ENCODE measurements around the gene ADTRP.

ADTRP gene

DNA sequence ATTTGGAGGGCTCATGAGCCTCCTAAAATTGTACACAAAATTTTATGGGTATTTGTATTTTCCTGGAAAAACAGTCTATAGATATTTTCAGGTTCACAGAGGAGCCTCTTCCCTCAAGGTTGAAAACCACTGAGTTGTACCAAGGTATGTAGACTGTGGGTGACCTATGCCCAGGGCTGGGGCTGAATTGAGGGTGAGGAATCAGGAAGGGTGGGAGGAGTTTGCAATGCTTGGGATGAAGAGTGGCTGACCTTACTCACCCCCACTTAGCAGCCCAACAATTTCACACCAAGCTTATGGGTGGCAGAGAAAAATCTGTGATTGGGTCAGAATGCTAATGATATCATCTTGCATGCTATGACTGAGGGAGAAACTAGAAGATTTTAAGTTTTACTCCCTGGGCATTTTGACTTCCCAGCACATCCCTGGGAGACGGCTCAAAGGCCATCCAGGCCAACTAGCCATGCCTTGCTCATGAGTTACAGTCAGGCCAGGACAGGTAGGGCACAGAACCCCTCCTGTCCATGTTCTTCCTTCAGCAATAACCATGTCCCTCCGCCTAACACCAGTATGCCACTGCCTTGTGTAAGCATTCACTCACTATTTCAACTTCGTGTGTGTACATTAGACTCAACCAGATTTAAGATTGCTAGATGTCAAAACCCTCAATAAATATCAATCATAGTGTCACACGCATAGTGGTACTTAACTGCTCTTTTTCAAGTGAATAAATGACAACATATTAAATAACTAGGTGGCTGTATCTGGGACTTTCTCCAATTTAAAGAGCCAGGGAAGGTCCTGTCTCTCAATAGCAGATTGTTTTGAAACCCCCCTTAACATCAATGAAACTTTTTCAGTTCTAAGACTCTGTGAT, 16.6 kb downstream of the ADTRP start:
- intact Hi-C loops (cut with DNase I), result no loop called here
- DNase-seq, result no peak

DNA sequence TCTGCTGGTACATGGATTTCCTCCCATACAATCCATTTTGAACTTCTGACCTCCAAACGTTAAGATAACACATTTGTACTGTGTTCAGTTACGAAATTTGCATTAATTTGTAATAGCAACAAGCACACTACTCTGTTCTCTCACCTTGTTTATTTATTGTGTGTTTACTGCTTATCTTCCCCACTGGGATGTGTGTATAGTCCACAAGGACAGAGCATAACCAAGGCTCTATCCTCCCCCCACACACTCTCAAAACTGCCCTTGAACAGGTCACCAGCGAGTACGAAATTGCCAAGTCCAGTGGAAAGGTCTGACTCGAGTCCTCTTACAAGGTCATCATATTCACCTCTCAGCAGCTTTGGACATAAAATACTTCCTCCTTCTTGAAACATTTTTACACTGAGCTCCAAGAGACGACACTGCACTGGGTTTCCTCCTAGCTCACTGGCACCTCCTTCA, 18.6 kb downstream of the ADTRP start:
- intact Hi-C loops (cut with DNase I), result no loop called here
- no peak for DNase-seq

DNA sequence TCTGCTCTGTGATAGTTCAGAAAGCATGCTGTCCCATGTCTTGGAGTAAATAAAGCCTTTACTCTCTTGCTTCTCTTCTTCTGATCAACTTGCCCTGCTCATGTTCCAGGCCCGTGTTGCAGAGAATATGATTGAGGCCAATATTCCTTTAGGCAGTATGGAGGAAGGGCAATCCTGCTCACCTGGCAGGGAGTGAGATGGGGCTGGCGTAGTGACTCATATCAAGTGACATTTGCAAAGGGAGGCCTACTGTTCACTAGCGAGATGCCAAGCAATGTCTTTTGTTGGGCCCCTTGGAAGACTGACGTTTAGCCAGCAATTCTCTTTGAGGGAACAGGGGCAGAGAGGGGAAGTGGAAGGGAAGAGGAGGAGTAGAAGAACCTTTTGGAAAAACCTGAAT, 19.7 kb downstream of the ADTRP start:
- DNase-seq, result no peak
- intact Hi-C loops (cut with DNase I), result no loop called here

DNA sequence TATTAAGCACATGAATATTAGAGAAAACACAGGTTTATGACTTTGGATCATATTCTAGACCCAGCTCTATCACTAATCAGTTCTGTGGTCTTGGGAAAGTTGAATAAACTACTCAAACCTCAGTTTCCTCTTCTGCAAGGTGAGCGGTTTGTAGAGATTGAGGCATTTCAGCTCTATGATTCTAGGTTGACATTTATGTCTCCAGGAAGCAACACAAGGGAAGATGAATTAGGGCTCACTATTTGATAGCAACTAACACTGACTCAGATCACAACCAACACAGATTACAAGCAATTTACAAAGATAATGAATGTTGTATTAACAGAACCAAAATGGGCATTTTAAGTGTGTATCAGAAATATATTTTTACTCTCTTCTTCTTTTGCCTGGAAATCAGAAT, 21.9 kb downstream of the ADTRP start:
- intact Hi-C loops (cut with DNase I), result no loop called here
- no peak for DNase-seq

DNA sequence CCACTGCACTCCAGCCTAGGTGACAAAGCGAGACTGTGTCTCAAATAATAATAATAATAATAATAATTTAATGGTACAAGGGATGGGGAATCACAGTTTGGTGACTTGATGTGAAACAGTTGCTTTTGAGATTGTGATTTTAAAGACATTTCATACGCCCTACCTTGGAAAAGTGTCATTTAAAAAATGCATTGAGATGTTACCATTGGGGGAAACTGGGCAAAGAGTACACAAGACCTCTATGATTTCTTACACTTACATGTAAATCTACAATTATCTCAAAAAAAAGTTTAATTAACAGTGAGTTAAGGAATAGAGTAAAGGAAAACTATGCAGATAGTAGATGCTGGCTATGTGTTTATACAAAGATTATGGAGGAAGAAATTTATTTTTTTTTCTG, 22.3 kb downstream of the ADTRP start:
- intact Hi-C loops (cut with DNase I), result no loop called here
- no peak for DNase-seq

DNA sequence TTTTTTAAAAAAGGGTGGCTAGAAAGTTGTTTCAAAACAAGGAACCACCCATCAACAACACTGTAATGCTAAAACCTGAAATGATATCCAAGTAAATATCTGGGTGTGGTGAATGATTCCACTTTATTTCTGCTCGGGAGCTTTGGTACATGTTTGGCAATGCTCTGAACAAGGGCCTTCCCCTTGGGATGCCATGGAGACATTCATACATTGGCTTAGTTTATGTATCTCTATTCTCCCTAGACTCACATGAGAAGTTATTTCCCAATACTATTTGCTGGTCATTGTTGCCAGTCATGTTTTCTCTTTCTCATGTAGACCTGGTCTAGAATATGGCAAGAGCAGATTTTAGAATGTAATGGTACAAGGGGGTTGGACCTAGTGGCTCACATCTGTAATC, 22.9 kb downstream of the ADTRP start:
- intact Hi-C loops (cut with DNase I), result no loop called here
- DNase-seq, result no peak

DNA sequence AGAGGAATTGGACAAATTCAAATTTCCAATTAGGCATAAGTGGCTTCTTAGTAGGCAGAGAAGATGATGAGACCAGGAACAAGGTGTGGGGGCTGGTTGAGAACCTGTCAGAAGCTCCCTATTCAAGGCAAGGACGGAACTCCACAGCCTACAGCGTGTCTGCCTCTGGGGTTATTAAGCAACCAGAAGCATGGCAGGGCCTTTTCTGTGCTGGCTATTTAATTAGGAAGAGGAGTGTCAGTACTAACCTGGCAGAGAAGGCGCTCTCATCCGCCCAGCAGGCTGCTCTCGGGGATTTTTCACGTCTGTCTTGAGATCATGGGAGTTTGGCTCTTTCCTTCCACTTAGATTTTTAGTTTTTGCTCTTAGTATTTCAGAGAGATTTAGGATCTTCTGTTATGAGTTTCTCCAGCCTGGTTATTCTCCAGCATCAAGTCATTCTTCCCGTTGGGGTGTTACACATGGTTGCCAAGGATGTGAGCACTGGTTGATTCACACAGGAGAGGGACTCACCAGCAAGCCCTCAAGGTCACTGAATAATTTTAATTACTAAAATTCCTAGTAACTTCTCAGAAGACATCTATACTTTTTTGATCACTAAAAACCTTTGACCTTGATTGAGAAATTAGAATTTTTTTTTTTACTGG, 23.9 kb downstream of the ADTRP start:
- DNase-seq, result no peak
- intact Hi-C loops (cut with DNase I), result no loop called here

DNA sequence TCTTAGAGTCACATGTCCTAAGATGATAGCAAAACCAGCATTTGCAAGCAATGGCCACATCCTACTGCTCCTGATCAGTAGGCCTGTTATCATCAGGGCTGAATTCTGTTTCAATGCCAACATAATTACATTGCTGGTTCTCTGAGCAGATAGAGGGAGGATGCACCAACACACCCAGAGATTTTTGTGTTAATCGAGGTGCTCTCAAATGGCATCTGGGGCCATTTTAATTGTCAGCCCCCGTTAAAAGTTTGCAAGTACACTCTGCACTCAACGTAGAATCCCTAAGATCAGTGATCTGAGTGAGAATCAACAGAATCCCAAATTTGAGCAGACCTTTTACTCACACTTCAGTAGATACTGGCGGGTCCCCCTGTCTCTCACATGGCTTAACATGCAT, 24.8 kb downstream of the ADTRP start:
- DNase-seq, result no peak
- intact Hi-C loops (cut with DNase I), result no loop called here

DNA sequence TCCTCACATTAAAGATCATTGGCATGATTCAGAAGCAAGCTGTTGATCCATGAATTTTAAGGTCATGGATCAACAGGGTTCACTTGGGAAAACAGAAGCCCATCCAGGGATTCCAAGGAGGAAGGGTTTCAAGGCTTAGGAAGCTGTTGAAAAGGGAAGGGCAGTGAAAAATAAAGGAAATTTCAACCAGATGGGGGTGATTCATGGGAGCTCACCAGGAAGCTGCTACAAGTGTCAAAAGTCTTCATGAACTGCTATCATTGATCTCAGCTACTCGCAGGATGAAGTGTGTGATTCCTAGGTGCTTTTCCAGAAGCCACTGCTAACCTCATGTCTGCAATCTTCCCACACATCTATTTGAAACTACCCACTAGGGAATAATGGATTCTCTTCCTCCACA, 26.2 kb downstream of the ADTRP start:
- no peak for DNase-seq
- intact Hi-C loops (cut with DNase I), result no loop called here

DNA sequence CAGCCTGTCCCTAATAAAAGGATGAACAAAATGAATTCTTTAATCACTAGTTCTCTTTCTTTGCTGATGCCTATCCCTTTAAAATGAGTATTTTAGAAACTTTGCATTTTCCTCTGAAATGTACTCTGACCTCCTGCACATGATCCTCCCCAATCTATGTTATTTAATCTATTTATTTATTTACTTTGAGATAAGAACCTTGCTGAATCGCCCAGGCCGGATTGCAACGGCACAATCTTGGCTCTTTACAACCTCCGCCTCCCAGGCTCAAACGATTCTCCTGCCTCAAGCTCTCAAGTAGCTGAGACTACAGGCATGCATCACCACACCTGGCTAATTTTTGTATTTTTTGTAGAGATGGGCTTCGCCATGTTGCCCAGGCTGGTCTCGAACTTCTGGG, 27.9 kb downstream of the ADTRP start:
- intact Hi-C loops (cut with DNase I), result no loop called here
- no peak for DNase-seq

DNA sequence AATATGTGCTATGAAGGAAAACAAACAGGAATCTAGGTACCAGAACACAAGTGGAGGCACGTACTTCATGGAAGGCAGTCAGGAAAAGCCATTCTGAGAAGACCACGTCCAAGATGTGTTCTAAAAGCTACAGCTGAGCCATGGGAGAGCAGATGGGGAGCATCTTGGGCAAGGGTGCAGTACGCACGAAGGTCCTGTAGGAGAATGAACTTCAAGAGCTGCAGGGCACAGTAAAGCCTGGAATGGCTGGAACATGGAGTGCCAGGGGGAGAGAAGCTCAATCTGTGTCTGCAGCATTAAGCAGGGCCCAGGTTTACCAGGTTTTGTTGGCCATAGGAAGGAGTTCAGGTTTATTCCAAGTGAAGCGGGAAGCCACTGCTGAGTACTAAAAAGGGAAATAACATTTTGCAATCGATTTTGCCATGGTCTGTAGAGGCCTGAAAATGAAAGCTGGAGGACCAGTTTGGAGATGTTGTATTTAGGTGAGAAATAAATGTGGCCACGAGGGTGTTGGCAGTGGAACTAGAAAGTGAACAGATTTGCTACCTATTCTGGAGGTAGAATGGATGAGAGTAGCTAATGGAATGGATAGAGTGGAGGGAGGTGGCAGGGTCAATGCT, 29.9 kb downstream of the ADTRP start:
- intact Hi-C loops (cut with DNase I), result no loop called here
- DNase-seq, result no peak

DNA sequence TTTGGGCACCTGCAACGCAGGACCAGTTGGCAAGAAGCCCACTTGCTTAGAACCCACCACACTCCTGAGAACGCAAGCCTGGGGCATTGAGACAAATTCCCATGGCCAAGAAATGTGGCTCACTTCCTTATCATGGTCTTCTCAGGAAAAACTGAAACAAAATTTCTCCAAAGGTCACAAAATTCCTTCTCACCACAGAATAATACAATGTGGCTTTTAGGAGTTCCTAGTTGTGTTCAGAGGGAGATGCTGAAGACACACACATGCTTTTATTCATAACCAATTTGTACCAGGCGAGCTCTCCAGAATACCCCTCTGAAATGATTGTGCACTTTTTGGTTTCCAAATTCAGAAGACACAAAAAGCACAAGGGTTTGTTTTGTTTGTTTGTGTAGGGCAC, 31.6 kb downstream of the ADTRP start:
- no peak for DNase-seq
- intact Hi-C loops (cut with DNase I), result no loop called here

DNA sequence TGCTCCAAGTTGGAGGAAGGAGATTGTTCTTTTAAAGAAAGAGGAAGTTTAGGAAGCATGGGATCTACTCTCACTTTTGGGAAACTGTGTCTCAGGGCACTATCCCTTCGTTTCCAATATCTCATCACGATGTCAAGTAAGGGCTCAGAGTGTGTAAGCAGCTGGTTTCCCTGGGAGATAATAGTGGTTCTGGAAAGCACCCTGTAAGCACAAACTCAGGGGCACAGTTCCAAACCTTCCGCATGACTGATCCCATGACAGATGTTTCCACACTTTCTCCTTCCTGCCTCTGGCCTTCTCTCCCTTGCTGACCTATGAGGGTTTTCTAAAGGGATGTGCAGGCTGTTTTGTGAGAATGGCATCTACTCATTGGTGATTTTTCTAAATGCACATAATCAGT, 33.9 kb downstream of the ADTRP start:
- DNase-seq, result no peak
- intact Hi-C loops (cut with DNase I), result no loop called here

DNA sequence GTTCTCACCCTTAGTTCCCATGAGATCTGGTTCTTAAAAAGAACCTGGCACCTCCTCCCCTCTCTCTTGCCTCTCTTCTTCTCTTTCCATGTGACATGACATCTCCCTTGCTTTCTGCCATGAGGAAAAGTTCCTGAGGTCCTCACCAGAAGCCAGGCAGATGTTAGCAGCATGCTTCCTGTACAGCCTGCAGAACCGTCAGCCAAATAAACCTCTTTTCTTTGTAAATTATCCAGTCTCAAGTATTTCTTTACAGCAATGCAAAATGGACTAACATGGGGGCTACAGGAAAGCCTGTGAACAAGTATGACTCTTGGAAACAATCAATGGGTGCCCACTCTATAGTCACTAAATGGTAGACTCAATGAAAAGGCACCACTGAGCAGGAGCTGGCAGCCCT, 34.5 kb downstream of the ADTRP start:
- DNase-seq, result no peak
- intact Hi-C loops (cut with DNase I), result no loop called here

DNA sequence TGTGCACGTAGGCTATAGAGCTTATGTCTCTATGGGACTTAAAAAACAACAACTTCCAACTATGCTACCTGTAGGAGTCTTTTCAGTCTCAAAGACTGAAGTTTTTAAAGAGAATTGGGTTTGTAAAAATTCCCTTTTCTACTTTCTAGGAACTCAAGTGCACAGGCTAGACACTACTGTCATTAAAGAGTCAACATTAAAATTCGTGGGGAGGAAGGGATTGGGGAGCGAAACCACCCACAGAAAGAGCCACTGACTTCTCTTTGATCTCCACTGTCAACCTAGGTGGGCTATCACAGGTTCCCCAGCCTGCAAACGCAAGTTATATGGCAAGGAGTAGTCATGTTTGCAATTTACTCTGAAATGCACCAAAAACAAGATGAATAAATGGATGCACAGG, 37.7 kb downstream of the ADTRP start:
- intact Hi-C loops (cut with DNase I), result no loop called here
- DNase-seq, result no peak

DNA sequence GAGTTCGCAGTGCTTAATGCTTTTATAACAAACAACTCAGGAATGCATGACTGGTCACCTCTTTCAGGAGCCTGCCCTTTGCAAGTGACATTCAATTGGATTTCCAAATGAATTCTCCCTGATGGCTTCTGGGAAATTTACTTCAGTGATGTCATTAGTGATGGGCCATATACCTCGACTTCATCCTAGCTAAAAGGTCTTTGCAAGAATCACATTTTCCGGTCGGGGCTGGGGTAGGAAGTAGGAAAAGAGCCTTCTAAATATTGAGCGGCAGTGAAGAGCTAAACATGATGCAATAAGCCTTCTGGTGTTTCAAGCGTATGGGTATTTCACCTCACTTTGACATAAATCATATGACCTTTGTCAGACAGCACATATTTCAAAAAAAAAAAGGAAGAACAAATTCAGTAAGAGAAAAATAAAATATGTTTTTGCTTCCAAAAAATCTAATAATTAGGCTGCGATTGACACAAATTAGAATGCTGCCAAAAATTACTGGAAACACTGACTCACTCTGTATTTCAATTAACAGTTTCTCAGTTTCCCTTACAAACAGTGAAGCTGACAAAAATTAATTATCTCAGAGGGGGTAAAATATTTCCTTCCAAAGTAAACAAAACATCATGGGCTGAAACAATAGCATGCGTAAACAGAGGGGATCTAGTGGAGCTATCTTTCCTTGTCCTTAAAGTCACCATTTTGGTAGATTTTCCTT, 39.8 kb downstream of the ADTRP start:
- intact Hi-C loops (cut with DNase I), result no loop called here
- DNase-seq, result no peak

DNA sequence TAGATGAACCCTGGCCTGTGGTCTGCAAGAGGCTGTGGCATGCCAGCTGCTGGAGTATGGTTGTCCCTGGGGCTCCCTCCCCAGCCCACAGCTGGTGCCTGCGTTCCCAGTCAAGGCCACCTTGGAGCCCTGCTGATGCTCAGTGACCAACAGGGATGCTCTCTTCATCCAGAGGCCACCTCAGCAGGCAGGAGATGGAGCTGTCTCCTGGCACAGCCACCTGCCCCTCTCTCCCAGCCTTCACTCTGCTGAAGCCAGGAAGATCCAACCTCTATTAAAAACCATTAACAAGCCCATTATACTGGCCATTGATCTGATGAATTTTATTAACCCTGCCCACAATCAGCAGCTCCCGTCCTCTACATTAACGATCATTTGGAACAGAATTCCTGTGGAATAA, 40.4 kb downstream of the ADTRP start:
- no peak for DNase-seq
- intact Hi-C loops (cut with DNase I), result no loop called here

DNA sequence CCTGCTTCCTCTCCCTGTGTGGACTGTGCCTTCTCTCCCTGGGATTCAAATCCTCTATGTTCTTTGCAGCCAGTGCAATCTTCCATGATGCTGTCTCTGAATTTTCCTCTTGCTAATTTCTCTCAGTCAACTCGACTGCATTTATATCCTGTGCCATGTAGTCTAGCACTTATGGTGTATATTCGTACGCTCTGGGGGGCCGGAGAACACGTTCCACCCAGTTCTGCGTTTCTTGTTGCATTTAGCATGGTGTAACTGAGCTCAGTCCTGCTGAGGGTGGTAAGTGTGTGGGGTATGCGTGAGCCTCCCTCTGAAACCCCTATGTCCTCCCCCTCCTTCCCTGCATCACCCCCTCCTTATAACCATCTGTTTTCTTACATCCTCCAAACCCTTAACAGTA, 42.0 kb downstream of the ADTRP start:
- intact Hi-C loops (cut with DNase I), result no loop called here
- peak in 1 of 10 donors; percentile 12 for DNase-seq

DNA sequence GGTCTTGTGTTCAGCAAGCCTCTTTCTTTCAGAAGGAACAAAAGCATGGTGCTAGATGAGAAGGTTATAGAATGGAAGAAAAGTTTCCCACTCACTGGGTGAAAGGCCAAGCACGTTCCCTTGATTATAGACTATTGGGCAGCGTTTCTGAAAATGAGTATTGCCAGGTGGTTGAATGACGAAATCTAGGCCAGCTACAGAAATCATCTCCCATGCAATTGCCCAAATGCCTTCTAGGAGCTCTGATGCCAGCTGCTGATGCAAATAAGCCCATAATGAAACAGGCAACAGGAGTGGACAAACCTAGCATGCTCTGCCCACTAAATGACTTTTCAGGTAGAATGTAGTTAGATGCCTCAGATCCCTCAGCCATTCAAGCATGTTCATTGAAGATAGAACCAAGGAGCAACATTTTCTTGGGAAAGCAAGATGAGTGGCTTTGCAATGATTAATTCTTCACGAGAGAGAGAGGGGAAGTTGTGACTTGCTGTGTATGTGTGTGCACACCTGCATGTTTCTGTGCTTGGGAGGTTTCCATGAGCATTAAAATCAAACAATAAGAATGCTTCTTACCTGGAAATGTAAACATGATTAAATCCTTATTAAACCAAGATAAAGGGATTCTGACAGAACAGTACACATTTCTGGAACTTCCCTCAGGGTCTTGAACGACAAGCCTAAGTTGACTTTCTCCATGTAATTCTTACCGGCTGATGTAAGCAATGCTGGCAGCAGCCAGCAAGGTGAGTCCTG, 43.6 kb downstream of the ADTRP start:
- no peak for DNase-seq
- intact Hi-C loops (cut with DNase I), result no loop called here

DNA sequence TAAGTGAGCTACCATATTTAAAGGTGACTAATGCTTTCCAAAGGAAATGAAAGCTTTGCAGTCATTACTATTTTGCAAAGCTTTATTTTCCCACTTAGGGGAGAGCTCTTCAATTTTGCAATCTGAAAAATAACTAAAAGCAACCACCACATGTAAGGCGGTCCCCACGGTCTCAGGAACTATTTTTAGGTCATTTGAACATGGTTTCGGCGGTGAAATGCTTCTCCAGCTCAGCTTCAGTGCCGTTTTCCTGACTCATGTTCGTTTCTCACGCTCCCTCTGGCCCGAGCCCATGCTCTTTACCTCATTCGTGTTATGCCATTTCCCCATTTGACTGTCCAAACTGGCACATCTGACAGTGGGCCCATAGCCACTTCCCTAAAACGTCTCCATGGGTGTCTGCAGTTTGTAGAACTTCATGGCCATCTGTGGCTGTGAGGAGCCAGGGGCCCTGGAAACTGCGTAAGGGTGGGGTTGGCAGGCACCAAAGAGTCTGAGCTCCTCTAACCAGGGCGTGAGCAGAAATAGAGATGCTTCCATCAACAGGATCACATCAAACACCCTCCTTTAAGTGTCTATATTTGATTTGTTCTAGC, 46.5 kb downstream of the ADTRP start:
- intact Hi-C loops (cut with DNase I), result no loop called here
- DNase-seq, result peak in 5 of 10 donors; percentile 37 to 88 (median 41)
